Uterus (tissue), 4 donors: ENCODE measurements around the gene BMP6. TPM values are rescaled to one million over a fixed set of nuclear protein-coding genes. Genes with fewer than 3 reads are reported as not detected.

Experiments used
- DNase-seq, 2 donors: peaks; one replicate each; pipeline ENCODE4 v3.0.0-alpha.2; 2019 to 2020
- H3K27ac ChIP-seq, 2 donors: fragments of 200-600 bp; sonication (generic); 1 replicate in 1 of 2; 2 replicates in 1 of 2; pipeline ENCODE4 v1.5.1; 2016 to 2018
- H3K27me3 ChIP-seq, 2 donors: fragments of 200-600 bp; sonication (generic); one replicate each; pipeline ENCODE4 v1.5.1; 2018 to 2019; ENCODE audit warnings: control low read depth in 1 of 2
- H3K36me3 ChIP-seq, 2 donors: fragments of 200-600 bp; sonication (generic); one replicate each; pipeline ENCODE4 v1.5.1; 2019; ENCODE audit warnings: control low read depth in 1 of 2
- H3K4me1 ChIP-seq, 2 donors: fragments of 200-600 bp; sonication (generic); one replicate each; pipeline ENCODE4 v1.5.1; 2018 to 2019; ENCODE audit warnings: control low read depth in 1 of 2
- H3K4me3 ChIP-seq, 2 donors: fragments of 200-600 bp; sonication (generic); 1 replicate in 1 of 2; 2 replicates in 1 of 2; pipeline ENCODE4 v1.5.1; 2018 to 2019; ENCODE audit warnings: mild to moderate bottlenecking in 1 of 2
- H3K9me3 ChIP-seq, 2 donors: fragments of 200-600 bp; sonication (generic); one replicate each; pipeline ENCODE4 v1.5.1; 2019; ENCODE audit warnings: control low read depth in 1 of 2
- POLR2A ChIP-seq, 2 donors: fragments of 450-650 bp; IDR thresholded peaks; one replicate each; pipeline ENCODE4 v1.6.1; 2016; ENCODE audit warnings: antibody characterized with exemption in 2 of 2, mild to moderate bottlenecking in 1 of 2, moderate library complexity in 1 of 2
- intact Hi-C: fragments of 100-400 bp; cut with DNase I; formaldehyde crosslinking; loops from one replicate; pipeline ENCODE4 v1.15.1; 2023; ENCODE audit warnings: low total_unique reads
- total RNA-seq, 4 donors: library from RNA; depleted of rRNA in 3 of 4; stranded (reverse); fragments of >200 nt in 3 of 4; gene quantifications; one replicate each; pipeline versions ENCODE4 v1.1.0 to v1.2.4, GENCODE V29; 2014 to 2023
- TF ChIP-seq, protein P1 (sequence below), 4 experiments: fragments of 200-600 bp in 2 of 4; fragments of 450-650 bp in 2 of 4; sonication (generic) in 2 of 4; IDR thresholded peaks; one replicate each; pipeline ENCODE4 v1.5.1; 2016 to 2019; ENCODE audit warnings: antibody characterized with exemption in 4 of 4, mild to moderate bottlenecking in 2 of 4, moderate library complexity in 1 of 4
- donor health status: DM: yes; HTN: yes; CAD: no.

Gene BMP6
- total RNA-seq, 4 donors from 2014 or later, result 2.2 to 8.5 (median 4.4) TPM

DNA sequence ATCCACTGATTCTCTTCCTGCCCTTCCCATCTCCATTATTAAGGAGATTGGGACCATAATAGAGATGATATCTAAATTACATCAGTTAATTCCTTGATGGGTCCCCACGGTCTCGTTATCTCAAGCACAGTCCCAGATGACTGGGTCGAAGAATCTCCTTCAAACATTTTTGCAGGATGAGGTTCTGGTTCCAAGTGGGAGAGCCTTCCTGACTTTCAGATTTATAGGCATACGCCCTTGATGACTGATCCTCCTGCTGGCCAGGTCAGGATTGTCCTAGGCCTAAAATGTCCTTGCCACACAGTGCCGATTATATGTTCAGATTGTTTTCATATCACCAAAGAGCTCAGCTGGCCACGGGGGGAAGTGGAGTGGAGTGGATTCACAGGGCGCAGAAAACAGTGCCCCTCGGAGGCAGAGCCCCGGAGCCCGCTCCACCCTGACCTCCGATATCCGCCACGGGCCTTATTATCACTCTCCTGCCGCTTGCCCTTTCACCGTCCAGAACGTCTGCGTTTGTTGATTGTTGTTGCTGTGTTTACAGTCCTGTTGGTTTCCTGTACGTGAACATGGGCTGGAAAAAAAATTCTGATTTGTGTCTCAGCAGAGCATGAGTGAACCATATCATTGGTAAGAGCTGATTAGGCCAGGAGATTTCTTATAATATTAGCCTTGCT, 8.9 kb downstream of the BMP6 start:
- intact Hi-C loops, result no loop called here
- H3K27ac ChIP-seq, result no peak overlapping the region
- DNase-seq, result no peak
- H3K27me3 ChIP-seq, result peaks cover 0 to 8% of the 10 kb centered on the region in 2 donors
- TF ChIP-seq POLR2A (IDR thresholded peaks at IDR 0.05), result no peak
- TF ChIP-seq, protein P1, sequence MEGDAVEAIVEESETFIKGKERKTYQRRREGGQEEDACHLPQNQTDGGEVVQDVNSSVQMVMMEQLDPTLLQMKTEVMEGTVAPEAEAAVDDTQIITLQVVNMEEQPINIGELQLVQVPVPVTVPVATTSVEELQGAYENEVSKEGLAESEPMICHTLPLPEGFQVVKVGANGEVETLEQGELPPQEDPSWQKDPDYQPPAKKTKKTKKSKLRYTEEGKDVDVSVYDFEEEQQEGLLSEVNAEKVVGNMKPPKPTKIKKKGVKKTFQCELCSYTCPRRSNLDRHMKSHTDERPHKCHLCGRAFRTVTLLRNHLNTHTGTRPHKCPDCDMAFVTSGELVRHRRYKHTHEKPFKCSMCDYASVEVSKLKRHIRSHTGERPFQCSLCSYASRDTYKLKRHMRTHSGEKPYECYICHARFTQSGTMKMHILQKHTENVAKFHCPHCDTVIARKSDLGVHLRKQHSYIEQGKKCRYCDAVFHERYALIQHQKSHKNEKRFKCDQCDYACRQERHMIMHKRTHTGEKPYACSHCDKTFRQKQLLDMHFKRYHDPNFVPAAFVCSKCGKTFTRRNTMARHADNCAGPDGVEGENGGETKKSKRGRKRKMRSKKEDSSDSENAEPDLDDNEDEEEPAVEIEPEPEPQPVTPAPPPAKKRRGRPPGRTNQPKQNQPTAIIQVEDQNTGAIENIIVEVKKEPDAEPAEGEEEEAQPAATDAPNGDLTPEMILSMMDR (IDR thresholded peaks at IDR 0.05), result no peak
- H3K9me3 ChIP-seq, result no peaks in the 10 kb centered on the region
- no peaks in the 10 kb centered on the region for H3K36me3 ChIP-seq
- no peak overlapping the region for H3K4me3 ChIP-seq
- no peaks in the 10 kb centered on the region for H3K4me1 ChIP-seq

DNA sequence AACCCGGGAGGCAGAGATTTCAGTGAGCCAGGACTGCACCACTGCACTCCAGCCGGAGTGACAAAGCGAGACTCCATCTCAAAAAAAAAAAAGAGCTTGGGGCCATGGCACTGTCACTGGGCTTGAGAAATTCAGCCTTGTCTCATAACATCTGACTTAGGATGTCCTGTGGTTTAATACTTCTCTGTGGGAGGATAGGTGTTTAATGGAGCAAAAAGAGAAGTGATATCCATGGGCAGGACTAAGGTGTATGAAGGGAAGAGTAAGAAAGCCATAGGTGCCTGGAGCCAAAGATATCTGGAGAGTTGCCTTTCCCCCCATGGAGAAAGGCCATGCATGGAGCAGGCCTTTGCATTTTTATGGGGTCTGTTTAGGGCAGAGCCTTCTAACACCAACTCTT, 11.2 kb downstream of the BMP6 start:
- DNase-seq, result no peak
- intact Hi-C loops, result no loop called here

DNA sequence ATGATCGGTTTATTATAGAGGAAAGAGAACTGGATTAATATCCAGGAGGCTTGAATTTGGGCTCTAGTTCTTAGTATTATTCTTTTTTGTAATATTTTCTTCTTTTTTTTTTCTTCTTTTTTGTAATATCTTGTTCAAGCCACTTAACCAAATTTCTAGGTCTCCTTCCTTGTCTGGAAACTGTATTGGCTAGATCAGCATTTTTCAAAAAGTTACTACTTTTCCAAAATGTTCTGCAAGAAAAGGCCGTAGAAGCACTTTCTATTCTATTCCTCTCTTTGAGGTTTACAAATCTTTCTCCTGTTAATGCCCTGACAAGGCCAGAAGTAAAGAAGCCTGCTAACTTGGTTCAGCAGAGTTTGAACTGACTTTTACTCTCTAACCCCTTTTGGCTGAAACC, 12.0 kb downstream of the BMP6 start:
- DNase-seq, result no peak
- Histone ChIP-seq H3K27me3 (no peaks in the 10 kb centered on the region), H3K9me3 (no peaks in the 10 kb centered on the region), H3K4me1 (no peaks in the 10 kb centered on the region), H3K36me3 (no peaks in the 10 kb centered on the region), H3K4me3 (no peak overlapping the region), H3K27ac (no peak overlapping the region)
- intact Hi-C loops, result no loop called here
- TF ChIP-seq, protein P1 (IDR thresholded peaks at IDR 0.05), result no peak
- no peak for TF ChIP-seq POLR2A (IDR thresholded peaks at IDR 0.05)

More for the DNA sequence above, 11.2 kb downstream of the BMP6 start:
- H3K36me3 ChIP-seq, result no peaks in the 10 kb centered on the region
- H3K9me3 ChIP-seq, result no peaks in the 10 kb centered on the region
- no peak overlapping the region for H3K27ac ChIP-seq
- H3K27me3 ChIP-seq, result no peaks in the 10 kb centered on the region
- no peak overlapping the region for H3K4me3 ChIP-seq
- TF ChIP-seq, protein P1 (IDR thresholded peaks at IDR 0.05), result no peak
- no peaks in the 10 kb centered on the region for H3K4me1 ChIP-seq

DNA sequence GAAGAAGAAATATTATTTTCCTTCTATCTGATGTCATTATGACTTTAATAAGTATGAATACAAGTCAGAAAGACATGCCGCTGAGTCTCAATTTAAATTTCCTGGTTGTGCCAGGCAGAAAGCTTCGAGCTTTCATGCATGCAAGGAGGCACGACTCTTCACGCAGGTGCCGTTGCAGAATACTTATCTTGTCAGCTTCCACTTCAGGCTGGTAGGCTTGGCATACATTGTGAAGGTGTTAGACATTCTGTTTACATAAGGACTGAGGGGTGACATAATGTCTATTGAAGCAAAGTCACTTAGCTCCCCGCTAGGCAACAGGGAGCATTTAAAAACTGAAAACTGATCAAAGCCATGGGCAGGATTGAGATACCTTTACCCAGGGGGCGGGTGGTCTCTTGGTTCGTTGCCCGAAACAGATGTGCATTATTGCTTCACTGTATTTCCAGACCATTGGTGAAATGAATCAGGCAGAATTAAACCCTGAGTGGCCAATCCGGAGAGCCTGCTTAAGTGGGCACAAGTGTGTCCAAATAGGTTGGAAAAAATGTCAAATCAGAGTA, 16.4 kb downstream of the BMP6 start:
- Histone ChIP-seq H3K4me1 (no peaks in the 10 kb centered on the region), H3K27me3 (no peaks in the 10 kb centered on the region), H3K27ac (no peak overlapping the region), H3K9me3 (no peaks in the 10 kb centered on the region), H3K36me3 (no peaks in the 10 kb centered on the region), H3K4me3 (no peak overlapping the region)
- intact Hi-C loops, result no loop called here
- TF ChIP-seq, protein P1 (IDR thresholded peaks at IDR 0.05), result no peak
- no peak for TF ChIP-seq POLR2A (IDR thresholded peaks at IDR 0.05)
- no peak for DNase-seq

DNA sequence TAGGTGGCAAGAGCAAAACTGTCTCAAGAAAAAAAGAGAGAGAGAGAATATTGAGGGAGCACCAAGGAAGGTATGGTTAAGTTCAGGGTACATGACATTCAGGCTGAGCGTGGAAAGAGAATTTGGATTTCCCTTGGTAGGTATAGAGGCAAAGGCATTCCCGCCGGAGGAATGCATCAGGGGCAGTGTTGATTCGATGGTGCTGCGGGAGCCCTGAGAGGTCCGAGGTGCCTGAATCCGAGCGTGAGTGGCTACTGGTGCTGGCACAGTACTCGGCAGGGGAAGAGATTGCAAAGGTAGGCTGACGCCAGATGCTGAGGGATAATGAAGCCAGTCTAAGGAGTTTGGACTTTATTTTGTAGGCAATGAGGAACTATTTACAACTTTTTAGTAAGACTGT, 20.0 kb downstream of the BMP6 start:
- H3K27ac ChIP-seq, result no peak overlapping the region
- TF ChIP-seq POLR2A (IDR thresholded peaks at IDR 0.05), result no peak
- TF ChIP-seq, protein P1 (IDR thresholded peaks at IDR 0.05), result no peak
- H3K4me1 ChIP-seq, result no peaks in the 10 kb centered on the region
- DNase-seq, result no peak
- no peak overlapping the region for H3K4me3 ChIP-seq
- intact Hi-C loops, result no loop called here
- H3K36me3 ChIP-seq, result no peaks in the 10 kb centered on the region
- H3K9me3 ChIP-seq, result no peaks in the 10 kb centered on the region
- H3K27me3 ChIP-seq, result no peaks in the 10 kb centered on the region
